RKO (cell line): Measurements from ENCODE around the gene HSD3B2.
A peak's percentile ranks its signal among the peaks of the same experiment; 100 is the strongest.

Experiments used
- DNase-seq: peaks from one replicate; pipeline ENCODE4 v3.0.0-alpha.2; 2016; ENCODE audit warnings: low spot score

The HSD3B2 gene

GRCh38 chr1:119397986-119398385 is 17.0 kb upstream of the HSD3B2 start:
- no peak for DNase-seq

- DNase-seq: no peak
Measured at GRCh38 chr1:119404736-119405135, 10.2 kb upstream of the HSD3B2 start.

- DNase-seq: no peak
Measured at GRCh38 chr1:119409731-119410130, 5.2 kb upstream of the HSD3B2 start.

- DNase-seq: no peak
Measured at GRCh38 chr1:119410961-119411360, 4.0 kb upstream of the HSD3B2 start.

- DNase-seq: no peak
Measured at GRCh38 chr1:119416006-119416640, 1.2 kb downstream of the HSD3B2 start.

- no peak for DNase-seq
Measured at GRCh38 chr1:119419109-119419508, 4.2 kb downstream of the HSD3B2 start.

- DNase-seq: no peak
Measured at GRCh38 chr1:119420638-119421037, 5.7 kb downstream of the HSD3B2 start.

- no peak for DNase-seq
Measured at GRCh38 chr1:119422631-119423030, 7.7 kb downstream of the HSD3B2 start.

GRCh38 chr1:119428991-119429390 is 14.0 kb downstream of the HSD3B2 start:
- no peak for DNase-seq

GRCh38 chr1:119429687-119430086 is 14.7 kb downstream of the HSD3B2 start:
- DNase-seq: no peak

GRCh38 chr1:119430486-119430885 is 15.5 kb downstream of the HSD3B2 start:
- no peak for DNase-seq

GRCh38 chr1:119431836-119432235 is 16.9 kb downstream of the HSD3B2 start:
- no peak for DNase-seq

- peak; percentile 9 for DNase-seq
Measured at GRCh38 chr1:119435052-119435451, 20.1 kb downstream of the HSD3B2 start.

GRCh38 chr1:119438761-119439160 is 23.8 kb downstream of the HSD3B2 start:
- DNase-seq: no peak

GRCh38 chr1:119440721-119441307 is 25.9 kb downstream of the HSD3B2 start:
- DNase-seq: no peak

GRCh38 chr1:119442756-119443155 is 27.8 kb downstream of the HSD3B2 start:
- no peak for DNase-seq

GRCh38 chr1:119446321-119446720 is 31.4 kb downstream of the HSD3B2 start:
- DNase-seq: no peak

- DNase-seq: no peak
Measured at GRCh38 chr1:119447344-119448126, 32.6 kb downstream of the HSD3B2 start.

GRCh38 chr1:119448127-119448511 is 33.2 kb downstream of the HSD3B2 start:
- DNase-seq: no peak

GRCh38 chr1:119449971-119450370 is 35.0 kb downstream of the HSD3B2 start:
- DNase-seq: no peak

- no peak for DNase-seq
Measured at GRCh38 chr1:119451158-119451557, 36.2 kb downstream of the HSD3B2 start.

GRCh38 chr1:119452091-119452490 is 37.1 kb downstream of the HSD3B2 start:
- DNase-seq: no peak

GRCh38 chr1:119453021-119453420 is 38.1 kb downstream of the HSD3B2 start:
- DNase-seq: no peak
